GM04503 (cell line): ENCODE data around the gene DOCK3.

Source experiments
- DNase-seq: peaks from one replicate; pipeline ENCODE4 v3.0.0-alpha.2; 2012; ENCODE audit warnings: low read depth

DOCK3 gene

GRCh38 chr3:51426921-51427320 is 752.2 kb downstream of the DOCK3 start:
- no peak for DNase-seq

GRCh38 chr3:51429138-51429537 is 754.4 kb downstream of the DOCK3 start:
- no peak for DNase-seq
